ENCODE measurements around the gene NOTCH1. TPM values are rescaled to one million over a fixed set of nuclear protein-coding genes. Genes with fewer than 3 reads are reported as not detected.

NOTCH1 gene
- total and polyA plus RNA-seq, 5 donors from 2014 or later: 1.2 to 52.3 (median 1.6) TPM

- H3K4me3 Mint-ChIP-seq: no peak overlapping the region
- Histone ChIP-seq H3K4me1 (ENCODE audit: control insufficient read depth, insufficient read depth, low read length, poor library complexity, severe bottlenecking) (no peaks in the 10 kb centered on the region), H3K27ac (ENCODE audit: insufficient read depth, low read length, poor library complexity, severe bottlenecking) (no peak overlapping the region), H3K27me3 (ENCODE audit: control insufficient read depth, insufficient read depth, low read length) (no peaks in the 10 kb centered on the region), H3K4me3 (ENCODE audit: low read depth, low read length) (no peak overlapping the region), H3K9me3 (ENCODE audit: control insufficient read depth in 2 of 2, low read length in 2 of 2) (no peaks in the 10 kb centered on the region), H3K36me3 (ENCODE audit: control insufficient read depth, insufficient read depth, low read length) (peaks cover 81% of the 10 kb centered on the region)
- ATAC-seq (ENCODE audit: low read depth in 2 of 2) (no peak), DNase-seq (no peak)
- peaks cover 0 to 3% (median 0%) of the 10 kb centered on the region in 4 donors for H3K4me1 Mint-ChIP-seq
- H3K36me3 Mint-ChIP-seq: peaks cover 31% of the 10 kb centered on the region
- no peaks in the 10 kb centered on the region for H3K27me3 Mint-ChIP-seq
- H3K27ac Mint-ChIP-seq: peak overlapping the region in 1 of 3 donors; percentile 25
- peaks cover 0 to 2% (median 0%) of the 10 kb centered on the region in 7 donors for H3K9me3 Mint-ChIP-seq
Measured at GRCh38 chr9:136447173-136447778, 98.6 kb downstream of the NOTCH1 start.

- no peak overlapping the region for H3K4me3 Mint-ChIP-seq
Measured at GRCh38 chr9:136445799-136446198, 100.0 kb downstream of the NOTCH1 start.

More at GRCh38 chr9:136445799-136446198, 100.0 kb downstream of the NOTCH1 start:
- Histone ChIP-seq H3K27ac (ENCODE audit: insufficient read depth, low read length, poor library complexity, severe bottlenecking) (no peak overlapping the region), H3K36me3 (ENCODE audit: control insufficient read depth, insufficient read depth, low read length) (peaks cover 73% of the 10 kb centered on the region), H3K27me3 (ENCODE audit: control insufficient read depth, insufficient read depth, low read length) (no peaks in the 10 kb centered on the region), H3K4me1 (ENCODE audit: control insufficient read depth, insufficient read depth, low read length, poor library complexity, severe bottlenecking) (no peaks in the 10 kb centered on the region), H3K9me3 (ENCODE audit: control insufficient read depth in 2 of 2, low read length in 2 of 2) (no peaks in the 10 kb centered on the region), H3K4me3 (ENCODE audit: low read depth, low read length) (no peak overlapping the region)
- Mint-ChIP-seq H3K4me1 (peaks cover 0 to 4% (median 0%) of the 10 kb centered on the region in 4 donors), H3K36me3 (peaks cover 35% of the 10 kb centered on the region), H3K27ac (no peak overlapping the region), H3K27me3 (no peaks in the 10 kb centered on the region), H3K9me3 (peaks cover 0 to 2% (median 0%) of the 10 kb centered on the region in 7 donors)
- ATAC-seq (ENCODE audit: low read depth in 2 of 2) (no peak), DNase-seq (no peak)

Other genes with a start within 250 kb of the NOTCH1 start
- not detected for gene CCDC187, start 242.0 kb downstream of the NOTCH1 start, total RNA-seq
- not detected for gene CCDC187, start 242.0 kb downstream of the NOTCH1 start, polyA plus RNA-seq
- 12.3 TPM for gene GPSM1, start 218.5 kb downstream of the NOTCH1 start, total RNA-seq
- 1 to 10 TPM in 3 of 4 donors, under 1 TPM in 1; 0.59 to 1.9 (median 1.2) TPM for gene GPSM1, start 218.5 kb downstream of the NOTCH1 start, polyA plus RNA-seq
- gene DNLZ, start 182.3 kb downstream of the NOTCH1 start, total RNA-seq: 25.5 TPM
- gene DNLZ, start 182.3 kb downstream of the NOTCH1 start, polyA plus RNA-seq: 10 to 100 TPM; 51.1 to 67.9 (median 61.5) TPM
- 0.35 TPM for gene CARD9, start 172.4 kb downstream of the NOTCH1 start, total RNA-seq
- under 1 TPM; 0.23 to 0.82 (median 0.33) TPM for gene CARD9, start 172.4 kb downstream of the NOTCH1 start, polyA plus RNA-seq
- gene SNAPC4, start 145.9 kb downstream of the NOTCH1 start, total RNA-seq: 13.3 TPM
- 1 to 10 TPM in 2 of 4 donors, under 1 TPM in 2; 0.40 to 1.2 (median 0.96) TPM for gene SNAPC4, start 145.9 kb downstream of the NOTCH1 start, polyA plus RNA-seq
- gene ENTR1, start 135.4 kb downstream of the NOTCH1 start, total RNA-seq: 63.2 TPM
- 1 to 10 TPM; 7.8 to 9.9 (median 9.2) TPM for gene ENTR1, start 135.4 kb downstream of the NOTCH1 start, polyA plus RNA-seq
- 86.2 TPM for gene PMPCA, start 135.4 kb downstream of the NOTCH1 start, total RNA-seq
- 10 to 100 TPM; 36.5 to 46.5 (median 39.2) TPM for gene PMPCA, start 135.4 kb downstream of the NOTCH1 start, polyA plus RNA-seq
- gene INPP5E, start 106.2 kb downstream of the NOTCH1 start, total RNA-seq: 30.3 TPM
- gene INPP5E, start 106.2 kb downstream of the NOTCH1 start, polyA plus RNA-seq: 1 to 10 TPM; 1.9 to 4.4 (median 2.3) TPM
- gene SEC16A, start 63.0 kb downstream of the NOTCH1 start, total RNA-seq: 74.4 TPM
- 10 to 100 TPM; 17.7 to 22.7 (median 21.1) TPM for gene SEC16A, start 63.0 kb downstream of the NOTCH1 start, polyA plus RNA-seq
- gene EGFL7, start 116.9 kb upstream of the NOTCH1 start, total RNA-seq: 1.7 TPM
- gene EGFL7, start 116.9 kb upstream of the NOTCH1 start, polyA plus RNA-seq: not detected
- gene AGPAT2, start 141.4 kb upstream of the NOTCH1 start, total RNA-seq: 11.0 TPM
- gene AGPAT2, start 141.4 kb upstream of the NOTCH1 start, polyA plus RNA-seq: 10 to 100 TPM; 12.0 to 22.1 (median 21.1) TPM
- gene DIPK1B, start 166.5 kb upstream of the NOTCH1 start, total RNA-seq: 1.3 TPM
- under 1 TPM in 1 of 4 donors, not detected in 3; 0.16 TPM for gene DIPK1B, start 166.5 kb upstream of the NOTCH1 start, polyA plus RNA-seq
- 0.30 TPM for gene LCN10, start 196.9 kb upstream of the NOTCH1 start, total RNA-seq
- 1 to 10 TPM; 1.6 to 3.9 (median 3.0) TPM for gene LCN10, start 196.9 kb upstream of the NOTCH1 start, polyA plus RNA-seq
- not detected for gene LCN6, start 202.5 kb upstream of the NOTCH1 start, total RNA-seq
- gene LCN6, start 202.5 kb upstream of the NOTCH1 start, polyA plus RNA-seq: not detected
- gene LCN8, start 212.2 kb upstream of the NOTCH1 start, total RNA-seq: not detected
- gene LCN8, start 212.2 kb upstream of the NOTCH1 start, polyA plus RNA-seq: not detected
- not detected for gene LCN15, start 218.5 kb upstream of the NOTCH1 start, total RNA-seq
- not detected for gene LCN15, start 218.5 kb upstream of the NOTCH1 start, polyA plus RNA-seq
- gene TMEM141, start 245.3 kb upstream of the NOTCH1 start, total RNA-seq: 20.7 TPM
- gene TMEM141, start 245.3 kb upstream of the NOTCH1 start, polyA plus RNA-seq: 10 to 100 TPM; 28.2 to 39.3 (median 35.5) TPM